PC-3 (cell line): ENCODE data around the gene FLII. TPM values are rescaled to one million over a fixed set of nuclear protein-coding genes. Genes with fewer than 3 reads are reported as not detected.

ENCODE experiments used
- ATAC-seq: fragments of 200-7000 bp; cut with Tn5 transposase; 2 replicates; pipeline ENCODE4 v1.9.1; 2020; ENCODE audit warnings: mild to moderate bottlenecking, moderate library complexity
- BruUV-seq: library from RNA; stranded (reverse); fragments of 400-500 nt; replicated peaks from 2 replicates; lab custom pipeline; 2021; lab: Mats Ljungman, UMichigan
- CTCF ChIA-PET: fragments of 300-600 bp; sonication (Branson Sonifier 250); formaldehyde crosslinking; loops from one replicate; lab custom pipeline; 2022; ENCODE audit warnings: antibody characterized with exemption; lab: Charles Lee
- POLR2A ChIA-PET: fragments of 300-600 bp; sonication (Branson Sonifier 250); formaldehyde crosslinking; loops from one replicate; lab custom pipeline; 2022; ENCODE audit warnings: antibody characterized with exemption; ENCODE audit not compliant: unreplicated experiment; lab: Charles Lee
- DNase-seq: peaks from one replicate; pipeline ENCODE4 v3.0.0-alpha.2; 2015
- H2AFZ ChIP-seq: fragments of 300-600 bp; sonication (generic); 2 replicates; pipeline ENCODE4 v1.6.0; 2016; ENCODE audit warnings: antibody characterized with exemption, low read length
- H3F3A ChIP-seq: fragments of 300-600 bp; sonication (generic); one replicate; pipeline ENCODE4 v1.6.0; 2017; ENCODE audit warnings: antibody characterized with exemption, low read length, control low read depth, mild to moderate bottlenecking; ENCODE audit not compliant: unreplicated experiment
- H3K27ac ChIP-seq: fragments of 300-600 bp; sonication (generic); 2 replicates; pipeline ENCODE4 v1.5.1; 2016; ENCODE audit warnings: mild to moderate bottlenecking, low read length
- H3K27me3 ChIP-seq: fragments of 300-600 bp; sonication (generic); 2 replicates; pipeline ENCODE4 v1.6.1; 2016; ENCODE audit warnings: low read length, mixed read lengths
- H3K36me3 ChIP-seq: fragments of 300-600 bp; sonication (generic); 2 replicates; pipeline ENCODE4 v1.6.1; 2016; ENCODE audit warnings: low read depth, mixed run types, low read length, mixed read lengths
- H3K4me1 ChIP-seq: fragments of 300-600 bp; sonication (generic); 2 replicates; pipeline ENCODE4 v1.5.1; 2016; ENCODE audit warnings: low read length; ENCODE audit not compliant: insufficient read depth
- H3K4me2 ChIP-seq: fragments of 300-600 bp; sonication (generic); 2 replicates; pipeline ENCODE4 v1.6.0; 2016; ENCODE audit warnings: low read length
- H3K4me3 ChIP-seq: fragments of 300-600 bp; sonication (generic); 2 replicates; pipeline ENCODE4 v1.5.1; 2016; ENCODE audit warnings: mild to moderate bottlenecking, low read length, mixed read lengths
- H3K79me2 ChIP-seq: fragments of 300-600 bp; sonication (generic); 2 replicates; pipeline ENCODE4 v1.6.1; 2017; ENCODE audit warnings: low read length, mixed read lengths
- H3K9ac ChIP-seq: fragments of 300-600 bp; sonication (generic); 2 replicates; pipeline ENCODE4 v1.6.0; 2016; ENCODE audit warnings: mild to moderate bottlenecking, low read length
- H3K9me2 ChIP-seq: fragments of 300-600 bp; sonication (generic); replicated peaks from 2 replicates; pipeline ENCODE4 v1.6.1; 2016; ENCODE audit warnings: mixed run types, low read length, mixed read lengths
- H3K9me3 ChIP-seq: fragments of 300-600 bp; sonication (generic); 2 replicates; pipeline ENCODE4 v1.6.1; 2016; ENCODE audit warnings: low read length, mixed read lengths
- H4K20me1 ChIP-seq: fragments of 300-600 bp; sonication (generic); 2 replicates; pipeline ENCODE4 v1.6.1; 2016; ENCODE audit warnings: low read length, mixed read lengths
- EZH2 ChIP-seq: fragments of 300-600 bp; sonication (generic); IDR thresholded peaks from one replicate; pipeline ENCODE4 v1.6.1; 2017; ENCODE audit warnings: antibody characterized with exemption, mild to moderate bottlenecking, low read length; ENCODE audit not compliant: unreplicated experiment
- EZH2phosphoT487 ChIP-seq: fragments of 300-600 bp; sonication (generic); IDR thresholded peaks from 2 replicates; pipeline ENCODE4 v1.6.1; 2018; ENCODE audit warnings: mild to moderate bottlenecking, antibody characterized with exemption, low read length, borderline replicate concordance
- intact Hi-C: fragments of 100-400 bp; cut with micrococcal nuclease; formaldehyde crosslinking; loops from 2 replicates; pipeline ENCODE4 v1.9.0; 2023
- total RNA-seq: library from RNA; depleted of rRNA; stranded (reverse); fragments of >200 nt; gene quantifications from 2 replicates; pipeline ENCODE4 v1.2.3, GENCODE V29; 2014
- TF ChIP-seq, protein P1 (sequence below): fragments of 300-600 bp; sonication (generic); conservative IDR thresholded peaks from 2 replicates; pipeline ENCODE4 v1.5.1; 2017; ENCODE audit warnings: antibody characterized with exemption, low read depth, mild to moderate bottlenecking, low read length

The FLII gene
- total RNA-seq, 1 experiment from 2014 or later = 537 TPM

DNA sequence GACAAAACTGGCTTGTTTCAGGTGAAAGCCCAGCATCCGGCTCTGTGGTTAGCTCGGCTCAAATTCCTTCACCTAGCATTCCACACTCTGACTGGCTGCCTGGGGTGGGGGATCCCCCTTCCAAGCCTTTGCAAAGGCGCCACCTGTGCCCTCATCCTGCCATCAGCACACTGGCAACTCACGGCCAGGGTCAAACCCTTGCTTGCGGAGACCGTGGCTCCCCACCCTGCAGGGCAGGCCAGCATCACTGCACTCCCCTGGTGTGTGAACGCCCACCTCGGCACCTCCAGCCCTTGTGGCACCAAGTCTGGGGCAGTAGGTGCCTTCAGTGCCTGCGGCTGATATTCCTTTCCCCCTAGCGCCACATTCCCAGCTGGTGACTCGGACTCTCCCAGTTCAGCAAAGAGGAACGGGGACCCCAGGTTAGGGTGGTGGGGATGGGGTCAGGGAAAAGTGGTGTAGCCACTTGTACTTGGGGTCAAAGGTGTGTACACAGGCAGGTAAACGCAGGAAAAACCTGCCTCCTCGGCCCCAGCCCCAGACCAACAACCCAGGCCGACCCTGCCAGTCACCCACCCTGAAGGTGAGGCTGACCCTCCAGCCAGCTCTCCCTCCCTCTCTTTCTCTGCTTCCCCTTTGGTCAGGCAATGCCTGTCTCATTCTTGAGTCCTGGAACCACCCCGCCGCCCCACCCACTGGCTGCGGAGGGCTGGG is 1.1 kb downstream of the FLII start:
- no peaks in the 10 kb centered on the region for H3K27me3 ChIP-seq
- H3K4me2 ChIP-seq = peak overlapping the region; percentile 99
- H3K9me3 ChIP-seq = no peaks in the 10 kb centered on the region
- BruUV-seq = TSS peak; percentile 18
- ChIA-PET POLR2A (no interaction called here), CTCF (interaction anchor here (0.6 kb wide), 1 partner anchor 117 kb away, joined by 11 read pairs; no protein-coding TSS in a partner anchor)
- no peaks in the 10 kb centered on the region for H3K9me2 ChIP-seq
- peak overlapping the region; percentile 88 for H3K4me3 ChIP-seq
- H3K9ac ChIP-seq = peak overlapping the region; percentile 97
- TF ChIP-seq, protein P1, sequence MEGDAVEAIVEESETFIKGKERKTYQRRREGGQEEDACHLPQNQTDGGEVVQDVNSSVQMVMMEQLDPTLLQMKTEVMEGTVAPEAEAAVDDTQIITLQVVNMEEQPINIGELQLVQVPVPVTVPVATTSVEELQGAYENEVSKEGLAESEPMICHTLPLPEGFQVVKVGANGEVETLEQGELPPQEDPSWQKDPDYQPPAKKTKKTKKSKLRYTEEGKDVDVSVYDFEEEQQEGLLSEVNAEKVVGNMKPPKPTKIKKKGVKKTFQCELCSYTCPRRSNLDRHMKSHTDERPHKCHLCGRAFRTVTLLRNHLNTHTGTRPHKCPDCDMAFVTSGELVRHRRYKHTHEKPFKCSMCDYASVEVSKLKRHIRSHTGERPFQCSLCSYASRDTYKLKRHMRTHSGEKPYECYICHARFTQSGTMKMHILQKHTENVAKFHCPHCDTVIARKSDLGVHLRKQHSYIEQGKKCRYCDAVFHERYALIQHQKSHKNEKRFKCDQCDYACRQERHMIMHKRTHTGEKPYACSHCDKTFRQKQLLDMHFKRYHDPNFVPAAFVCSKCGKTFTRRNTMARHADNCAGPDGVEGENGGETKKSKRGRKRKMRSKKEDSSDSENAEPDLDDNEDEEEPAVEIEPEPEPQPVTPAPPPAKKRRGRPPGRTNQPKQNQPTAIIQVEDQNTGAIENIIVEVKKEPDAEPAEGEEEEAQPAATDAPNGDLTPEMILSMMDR = peak; percentile 20; the same call in 1 of the 2 replicates
- TF ChIP-seq EZH2 = no peak
- TF ChIP-seq EZH2phosphoT487 = no peak
- H3K4me1 ChIP-seq = peaks cover 35% of the 10 kb centered on the region
- H3K36me3 ChIP-seq = peaks cover 41% of the 10 kb centered on the region
- peak; percentile 85 for DNase-seq
- peaks cover 58% of the 10 kb centered on the region for H3K79me2 ChIP-seq
- no peaks in the 10 kb centered on the region for H3F3A ChIP-seq
- peaks cover 4% of the 10 kb centered on the region; the same call in 1 of the 2 replicates for H4K20me1 ChIP-seq
- peak; percentile 21 for ATAC-seq
- peak overlapping the region; percentile 86 for H3K27ac ChIP-seq
- intact Hi-C loops = no loop called here
- H2AFZ ChIP-seq = peak overlapping the region; percentile 79

DNA sequence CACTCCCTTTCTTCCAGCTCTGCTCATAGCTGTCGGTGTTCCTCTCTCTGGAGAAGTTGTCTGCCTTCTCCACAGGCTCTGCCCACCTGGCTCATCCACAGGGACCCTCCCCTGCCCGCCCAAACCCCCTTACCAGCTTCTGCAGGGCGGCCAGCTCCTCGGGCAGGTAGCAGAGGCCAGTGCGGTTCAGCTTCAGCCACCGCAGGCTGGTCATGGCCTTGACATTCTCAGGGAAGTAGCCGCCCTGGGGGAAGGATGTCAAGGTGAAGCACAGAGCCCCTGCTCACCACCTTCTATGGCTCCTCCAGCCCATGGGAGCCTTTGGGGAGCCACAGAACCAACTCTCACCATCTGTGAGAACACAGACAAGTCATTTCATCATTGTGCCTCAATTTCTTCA is 1.8 kb downstream of the FLII start:
- Histone ChIP-seq H3K9me3 (no peaks in the 10 kb centered on the region), H3K27me3 (no peaks in the 10 kb centered on the region), H3K79me2 (peaks cover 51% of the 10 kb centered on the region), H3K27ac (peak overlapping the region; percentile 86), H3F3A (no peaks in the 10 kb centered on the region), H3K9me2 (no peaks in the 10 kb centered on the region), H2AFZ (no peak overlapping the region), H3K36me3 (peaks cover 48% of the 10 kb centered on the region), H3K4me3 (peak overlapping the region; percentile 88), H4K20me1 (peaks cover 4% of the 10 kb centered on the region; the same call in 1 of the 2 replicates), H3K4me2 (peak overlapping the region; percentile 99), H3K4me1 (peaks cover 31% of the 10 kb centered on the region), H3K9ac (peak overlapping the region; percentile 97)
- ATAC-seq (no peak), DNase-seq (no peak)
- BruUV-seq = no TSS peak
- POLR2A ChIA-PET = no interaction called here
- no peak for TF ChIP-seq EZH2phosphoT487
- no peak for TF ChIP-seq EZH2
- TF ChIP-seq, protein P1 = no peak
- intact Hi-C loops = no loop called here
- CTCF ChIA-PET = no interaction called here

DNA sequence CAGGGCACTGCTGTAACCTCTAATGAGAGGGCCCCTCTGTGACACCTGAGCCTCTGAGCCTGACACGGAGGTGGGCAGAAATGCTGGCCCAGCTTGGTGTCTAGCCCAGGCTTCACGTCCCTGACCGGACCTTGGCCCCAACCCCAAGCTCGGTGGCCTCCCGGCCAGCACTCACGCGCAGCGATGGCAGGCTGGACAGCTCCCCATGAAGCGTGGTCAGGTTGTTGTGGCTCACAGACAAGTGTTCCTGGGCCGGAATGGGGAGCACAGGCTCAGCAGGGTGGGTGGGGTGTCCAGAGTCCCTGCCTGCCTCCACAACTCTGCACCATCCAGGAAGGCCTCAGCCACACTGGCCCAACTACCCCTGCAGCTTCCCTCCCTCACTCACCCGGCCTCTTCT is 2.2 kb downstream of the FLII start:
- no peaks in the 10 kb centered on the region for H3K9me2 ChIP-seq
- ChIA-PET CTCF (no interaction called here), POLR2A (no interaction called here)
- peak overlapping the region; percentile 88; the same call in 1 of the 2 replicates for H3K4me3 ChIP-seq
- H3K9me3 ChIP-seq = no peaks in the 10 kb centered on the region
- H3F3A ChIP-seq = no peaks in the 10 kb centered on the region
- H3K9ac ChIP-seq = peak overlapping the region; percentile 97; the same call in 1 of the 2 replicates
- peaks cover 47% of the 10 kb centered on the region for H3K79me2 ChIP-seq
- no TSS peak for BruUV-seq
- no peak for ATAC-seq
- DNase-seq = no peak
- H3K36me3 ChIP-seq = peaks cover 52% of the 10 kb centered on the region
- peak overlapping the region; percentile 86; the same call in 1 of the 2 replicates for H3K27ac ChIP-seq
- no peaks in the 10 kb centered on the region for H3K27me3 ChIP-seq
- H3K4me2 ChIP-seq = peak overlapping the region; percentile 99
- intact Hi-C loops = no loop called here
- H2AFZ ChIP-seq = no peak overlapping the region
- H4K20me1 ChIP-seq = peaks cover 4% of the 10 kb centered on the region; the same call in 1 of the 2 replicates
- TF ChIP-seq EZH2phosphoT487 (no peak), EZH2 (no peak)
- TF ChIP-seq, protein P1 = no peak
- H3K4me1 ChIP-seq = peaks cover 27% of the 10 kb centered on the region
